ENCODE results near the gene DLX5. TPM values are rescaled to one million over a fixed set of nuclear protein-coding genes. Genes with fewer than 3 reads are reported as not detected.

Gene DLX5
- total and polyA plus RNA-seq, 2 of the 4 experiments (the other 2 are of a cell fraction), result not detected

- H4K5ac ChIP-seq (ENCODE audit: low read depth, low read length), result no peak overlapping the region
- no peak overlapping the region for H2BK15ac ChIP-seq (ENCODE audit: low read depth, low read length)
- no peak overlapping the region for H3K4ac ChIP-seq (ENCODE audit: low read depth, low read length)
- no peak overlapping the region for H3K4me2 ChIP-seq (ENCODE audit: low read depth, low read length)
- H3K23ac ChIP-seq (ENCODE audit: low read depth, low read length), result no peak overlapping the region
- no peak overlapping the region for H2BK5ac ChIP-seq (ENCODE audit: low read depth, low read length, poor library complexity, severe bottlenecking)
- H2AK9ac ChIP-seq (replicated peaks; ENCODE audit: low read depth, low read length, poor library complexity), result no peak overlapping the region
- no peak overlapping the region for H3K18ac ChIP-seq (ENCODE audit: low read depth, low read length)
- no TSS peak for BruUV-seq (replicated peaks)
- DNase-seq, result no peak
- H3K9ac ChIP-seq (ENCODE audit: low read depth, low read length), result no peak overlapping the region
- no peak overlapping the region for H2BK20ac ChIP-seq (ENCODE audit: low read depth, low read length)
- TF ChIP-seq RCOR1 (IDR thresholded peaks at IDR 0.05; ENCODE audit: insufficient replicate concordance, low read length), result no peak
- TF ChIP-seq CHD1 (IDR thresholded peaks at IDR 0.05; ENCODE audit: low read depth, low read length), result no peak
- TF ChIP-seq MAZ (IDR thresholded peaks at IDR 0.05; ENCODE audit: borderline replicate concordance, low read depth, low read length), result no peak
- no peak for TF ChIP-seq MXI1 (IDR thresholded peaks at IDR 0.05; ENCODE audit: borderline replicate concordance, low read depth, low read length)
- TF ChIP-seq POLR2A (IDR thresholded peaks at IDR 0.05; ENCODE audit: low read depth, low read length), result no peak
- no peak for TF ChIP-seq NFE2L2 (IDR thresholded peaks at IDR 0.05; ENCODE audit: low read depth, low read length)
- TF ChIP-seq SMC3 (IDR thresholded peaks at IDR 0.05; ENCODE audit: low read depth, low read length), result no peak
- TF ChIP-seq CEBPB (IDR thresholded peaks at IDR 0.05; ENCODE audit: low read depth, low read length), result no peak
- TF ChIP-seq RFX5 (IDR thresholded peaks at IDR 0.05; ENCODE audit: low read depth, low read length), result no peak
- no peak for TF ChIP-seq CTCF (conservative IDR thresholded peaks at IDR 0.05; ENCODE audit: low read depth, low read length)
- no peak for TF ChIP-seq USF2 (IDR thresholded peaks at IDR 0.05; ENCODE audit: low read depth, low read length)
- no peak for TF ChIP-seq MAFK (IDR thresholded peaks at IDR 0.05; ENCODE audit: low read depth, low read length)
- no peak for TF ChIP-seq ELK1 (IDR thresholded peaks at IDR 0.05; ENCODE audit: borderline replicate concordance, low read depth, low read length)
- no peak for TF ChIP-seq FOS (IDR thresholded peaks at IDR 0.05; ENCODE audit: low read depth, low read length)
- TF ChIP-seq BHLHE40 (IDR thresholded peaks at IDR 0.05; ENCODE audit: low read depth, low read length), result no peak
- TF ChIP-seq RAD21 (IDR thresholded peaks at IDR 0.05; ENCODE audit: low read length), result no peak
- in situ Hi-C loops (cut with MboI; ENCODE audit: low sequenced_read_pairs), result no loop called here
- H3K4me1 ChIP-seq (ENCODE audit: control insufficient read depth, insufficient read depth, low read length), result no peaks in the 10 kb centered on the region
- ChIA-PET CTCF (interaction anchor here (1.0 kb wide), 1 partner anchor 14 kb away, joined by 3 read pairs; no protein-coding TSS in a partner anchor), POLR2A (ENCODE audit: unreplicated experiment) (no interaction called here)
- peaks cover 64% of the 10 kb centered on the region for H3K27me3 ChIP-seq (ENCODE audit: control insufficient read depth, insufficient read depth, low read length)
- dilution Hi-C loops (cut with HindIII; ENCODE audit: low sequenced_read_pairs, unreplicated experiment), result no loop called here
- H3K36me3 ChIP-seq (ENCODE audit: control insufficient read depth, insufficient read depth, low read length), result no peaks in the 10 kb centered on the region
- H2BK120ac ChIP-seq (ENCODE audit: low read depth, low read length), result no peak overlapping the region
- intact Hi-C loops (cut with micrococcal nuclease), result no loop called here
- no peaks in the 10 kb centered on the region for H4K20me1 ChIP-seq (ENCODE audit: insufficient read depth, low read length)
- ATAC-seq (ENCODE audit: low read depth), result no peak
- H3K79me1 ChIP-seq (ENCODE audit: low read depth in 1 of 2, low read length in 2 of 2), result no peaks in the 10 kb centered on the region
- H3K14ac ChIP-seq (replicated peaks; ENCODE audit: low read depth, low read length), result no peak overlapping the region
- no peak overlapping the region for H3K4me3 ChIP-seq (ENCODE audit: insufficient read depth, low read depth, low read length)
- H3K9me3 ChIP-seq (ENCODE audit: control insufficient read depth, insufficient read depth, low read length), result no peaks in the 10 kb centered on the region
- H4K8ac ChIP-seq (ENCODE audit: low read depth in 2 of 2, low read length in 2 of 2), result no peak overlapping the region
- H2AFZ ChIP-seq (replicated peaks; ENCODE audit: low read length, poor library complexity), result no peak overlapping the region
- H3K27ac ChIP-seq (ENCODE audit: insufficient read depth, low read length), result no peak overlapping the region
- 0% methylated on average over 1 of the region's 20 CpGs; no CpG with 5 or more reads in 1 of the 2 experiments for WGBS, 2 experiments (ENCODE audit: extremely low coverage in 2 of 2, insufficient read length in 1 of 2)
- H4K91ac ChIP-seq (ENCODE audit: insufficient read depth, low read depth, low read length), result no peak overlapping the region
- H3K9me1 ChIP-seq (ENCODE audit: insufficient read depth, low read length), result no peaks in the 10 kb centered on the region
- H2AK5ac ChIP-seq (ENCODE audit: low read depth, low read length), result no peak overlapping the region
- no peak overlapping the region for H3K56ac ChIP-seq (ENCODE audit: extremely low read depth, insufficient read depth, low read length)
These were observed 11.3 kb downstream of the DLX5 start for GRCh38 chr7:97013134-97013844.

Measured in IMR-90 (cell line).